IPS-15b (cell line): ENCODE data around the gene ERVFRD-1.
A peak's percentile ranks its signal among the peaks of the same experiment; 100 is the strongest.

Source experiments
- H3K27me3 ChIP-seq: one replicate; pipeline ENCODE4 v1.6.1; 2013; ENCODE audit warnings: low read length; ENCODE audit not compliant: control insufficient read depth, insufficient read depth
- H3K36me3 ChIP-seq: one replicate; pipeline ENCODE4 v1.6.1; 2013; ENCODE audit warnings: low read length; ENCODE audit not compliant: control insufficient read depth, insufficient read depth
- H3K4me1 ChIP-seq: one replicate; pipeline ENCODE4 v1.6.1; 2013; ENCODE audit warnings: mild to moderate bottlenecking, low read length; ENCODE audit not compliant: control insufficient read depth, insufficient read depth
- H3K4me3 ChIP-seq: one replicate; pipeline ENCODE4 v1.5.1; 2013; ENCODE audit warnings: low read depth, low read length
- H3K9ac ChIP-seq: one replicate; pipeline ENCODE4 v1.6.1; 2013; ENCODE audit warnings: low read depth, mild to moderate bottlenecking, low read length
- H3K9me3 ChIP-seq: one replicate; pipeline ENCODE4 v1.6.1; 2013; ENCODE audit warnings: mild to moderate bottlenecking, low read length; ENCODE audit not compliant: control insufficient read depth, insufficient read depth

The ERVFRD-1 gene

GRCh38 chr6:11110921-11111768, at the start of gene ERVFRD-1:
TSS of gene ERVFRD-1 (minus strand) at chr6:11111725. CDS start at chr6:11105310, 6,415 bp downstream.
- no peaks in the 10 kb centered on the region for H3K27me3 ChIP-seq
- no peak within 1 kb of the TSS for H3K9ac ChIP-seq
- H3K9me3 ChIP-seq = no peaks in the 10 kb centered on the region
- peaks cover 11% of the 10 kb centered on the region for H3K4me1 ChIP-seq
- H3K36me3 ChIP-seq = no peaks in the 10 kb centered on the region
- no peak within 1 kb of the TSS for H3K4me3 ChIP-seq

- H3K27me3 ChIP-seq = no peaks in the 10 kb centered on the region
- no peak overlapping the region for H3K9ac ChIP-seq
- no peak overlapping the region for H3K4me3 ChIP-seq
- peaks cover 4% of the 10 kb centered on the region for H3K4me1 ChIP-seq
- no peaks in the 10 kb centered on the region for H3K9me3 ChIP-seq
- H3K36me3 ChIP-seq = no peaks in the 10 kb centered on the region
Observed at GRCh38 chr6:11160199-11160598, 48.7 kb upstream of the ERVFRD-1 start.

GRCh38 chr6:11155589-11155988, 44.1 kb upstream of the ERVFRD-1 start:
- no peaks in the 10 kb centered on the region for H3K9me3 ChIP-seq
- H3K36me3 ChIP-seq = no peaks in the 10 kb centered on the region
- peaks cover 5% of the 10 kb centered on the region for H3K4me1 ChIP-seq
- no peak overlapping the region for H3K9ac ChIP-seq
- H3K27me3 ChIP-seq = no peaks in the 10 kb centered on the region
- no peak overlapping the region for H3K4me3 ChIP-seq

- H3K9me3 ChIP-seq = no peaks in the 10 kb centered on the region
- H3K4me1 ChIP-seq = peaks cover 5% of the 10 kb centered on the region
- no peak overlapping the region for H3K9ac ChIP-seq
- H3K36me3 ChIP-seq = no peaks in the 10 kb centered on the region
- no peaks in the 10 kb centered on the region for H3K27me3 ChIP-seq
- peak overlapping the region; percentile 33 for H3K4me3 ChIP-seq
Observed at GRCh38 chr6:11153447-11153846, 41.9 kb upstream of the ERVFRD-1 start.

GRCh38 chr6:11152581-11152980, 41.1 kb upstream of the ERVFRD-1 start:
- Histone ChIP-seq H3K27me3 (no peaks in the 10 kb centered on the region), H3K36me3 (no peaks in the 10 kb centered on the region), H3K9ac (no peak overlapping the region), H3K9me3 (no peaks in the 10 kb centered on the region), H3K4me1 (peaks cover 5% of the 10 kb centered on the region), H3K4me3 (no peak overlapping the region)

- Histone ChIP-seq H3K27me3 (no peaks in the 10 kb centered on the region), H3K9me3 (no peaks in the 10 kb centered on the region), H3K4me1 (peaks cover 5% of the 10 kb centered on the region), H3K4me3 (no peak overlapping the region), H3K36me3 (no peaks in the 10 kb centered on the region), H3K9ac (no peak overlapping the region)
Observed at GRCh38 chr6:11151488-11151887, 40.0 kb upstream of the ERVFRD-1 start.

- H3K4me1 ChIP-seq = peaks cover 6% of the 10 kb centered on the region
- no peaks in the 10 kb centered on the region for H3K36me3 ChIP-seq
- H3K9ac ChIP-seq = no peak overlapping the region
- H3K9me3 ChIP-seq = no peaks in the 10 kb centered on the region
- H3K27me3 ChIP-seq = no peaks in the 10 kb centered on the region
- no peak overlapping the region for H3K4me3 ChIP-seq
Observed at GRCh38 chr6:11149551-11149950, 38.0 kb upstream of the ERVFRD-1 start.

- H3K4me1 ChIP-seq = peaks cover 6% of the 10 kb centered on the region
- H3K4me3 ChIP-seq = no peak overlapping the region
- no peaks in the 10 kb centered on the region for H3K36me3 ChIP-seq
- H3K27me3 ChIP-seq = no peaks in the 10 kb centered on the region
- H3K9ac ChIP-seq = no peak overlapping the region
- H3K9me3 ChIP-seq = no peaks in the 10 kb centered on the region
Observed at GRCh38 chr6:11146117-11146826, 34.7 kb upstream of the ERVFRD-1 start.

- Histone ChIP-seq H3K36me3 (no peaks in the 10 kb centered on the region), H3K9me3 (no peaks in the 10 kb centered on the region), H3K27me3 (no peaks in the 10 kb centered on the region), H3K9ac (no peak overlapping the region), H3K4me3 (no peak overlapping the region), H3K4me1 (peaks cover 6% of the 10 kb centered on the region)
Observed at GRCh38 chr6:11144393-11144851, 32.9 kb upstream of the ERVFRD-1 start.

GRCh38 chr6:11143394-11144371, 32.2 kb upstream of the ERVFRD-1 start:
- Histone ChIP-seq H3K36me3 (no peaks in the 10 kb centered on the region), H3K4me3 (no peak overlapping the region), H3K27me3 (no peaks in the 10 kb centered on the region), H3K9me3 (no peaks in the 10 kb centered on the region), H3K4me1 (peaks cover 6% of the 10 kb centered on the region), H3K9ac (no peak overlapping the region)

GRCh38 chr6:11142296-11143027, 30.9 kb upstream of the ERVFRD-1 start:
- Histone ChIP-seq H3K4me3 (no peak overlapping the region), H3K36me3 (no peaks in the 10 kb centered on the region), H3K9ac (no peak overlapping the region), H3K4me1 (peaks cover 6% of the 10 kb centered on the region), H3K27me3 (no peaks in the 10 kb centered on the region), H3K9me3 (no peaks in the 10 kb centered on the region)
